AG04450 (cell line): ENCODE measurements around the gene FAAP100. TPM values are rescaled to one million over a fixed set of nuclear protein-coding genes. Genes with fewer than 3 reads are reported as not detected.

Experiments
- CTCF ChIA-PET: fragments of 300-600, 350-600 bp; formaldehyde crosslinking; extraction: SDS; loops from one replicate; lab custom pipeline; 2022; ENCODE audit warnings: antibody characterized with exemption, inconsistent platforms; lab: Charles Lee
- POLR2A ChIA-PET: fragments of 350-600 bp; formaldehyde crosslinking; extraction: SDS; loops from one replicate; lab custom pipeline; 2021; ENCODE audit warnings: antibody characterized with exemption, inconsistent platforms; lab: Yijun Ruan, JAX
- DNase-seq: peaks from one replicate; pipeline ENCODE4 v3.0.0-alpha.2; 2011; ENCODE audit warnings: low read depth, low spot score
- H3K27ac ChIP-seq: one replicate; pipeline ENCODE4 v1.5.1; 2012; ENCODE audit warnings: low read depth, low read length, control low read depth
- H3K27me3 ChIP-seq: one replicate; pipeline ENCODE4 v1.6.0; 2012; ENCODE audit warnings: low read length; ENCODE audit not compliant: control insufficient read depth, insufficient read depth
- H3K4me3 ChIP-seq: 2 replicates; pipeline ENCODE4 v1.5.1; 2011; ENCODE audit warnings: mild to moderate bottlenecking, low read depth, low read length, control low read depth
- H3K9me3 ChIP-seq: 2 replicates; pipeline ENCODE4 v1.5.1; 2012; ENCODE audit warnings: low read length; ENCODE audit not compliant: control insufficient read depth, insufficient read depth
- polyA plus RNA-seq: library from polyadenylated mRNA; depleted of rRNA; stranded (reverse); fragments of >200 nt; gene quantifications from 2 replicates; pipeline ENCODE4 v1.2.3, GENCODE V29; 2011
- TF ChIP-seq, protein P1 (sequence below): IDR thresholded peaks from 2 replicates; pipeline ENCODE4 v1.5.1; 2011; ENCODE audit warnings: low read depth, low read length, control low read depth, inconsistent platforms

FAAP100 gene
- polyA plus RNA-seq, 1 experiment, result 5.3 TPM

DNA sequence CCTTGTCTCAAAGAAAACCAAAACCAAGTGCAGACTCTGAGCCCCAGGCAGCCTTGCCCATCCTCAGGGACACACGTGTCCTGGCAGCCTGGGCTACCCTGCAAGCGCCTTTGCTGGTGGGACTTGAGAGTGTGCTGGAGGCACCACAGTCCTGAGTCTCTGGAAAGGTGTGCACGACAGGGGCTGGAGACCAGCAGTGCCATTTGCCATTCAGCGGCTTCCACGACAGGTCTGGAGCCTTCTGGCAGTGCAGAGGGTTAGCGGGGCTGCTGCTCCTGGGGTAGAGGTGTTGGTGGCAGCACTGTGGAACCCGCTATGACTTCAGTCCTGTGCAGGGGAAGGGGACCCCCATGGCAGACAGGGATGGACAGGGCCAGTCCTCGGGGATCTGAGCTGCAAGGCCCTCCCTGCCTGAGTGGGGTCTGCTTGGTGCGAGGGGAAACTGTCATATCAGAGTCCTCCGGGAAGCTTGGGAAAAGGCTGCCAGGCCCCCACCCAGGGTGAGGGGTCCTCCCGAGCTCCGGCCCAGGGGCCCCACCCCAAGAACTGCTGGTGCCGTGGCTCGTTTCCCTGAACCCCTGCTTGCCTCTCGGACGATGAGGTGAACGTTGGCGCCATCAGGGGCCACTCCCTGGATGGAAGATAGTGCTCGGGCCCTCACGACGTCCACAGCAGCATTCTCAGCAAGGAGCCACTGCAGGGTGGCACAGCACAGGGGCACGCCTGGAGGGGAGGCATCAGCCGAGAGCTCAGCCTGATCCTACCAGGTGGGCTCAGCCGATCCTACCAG lies 6.8 kb downstream of the FAAP100 start:
- TF ChIP-seq, protein P1, sequence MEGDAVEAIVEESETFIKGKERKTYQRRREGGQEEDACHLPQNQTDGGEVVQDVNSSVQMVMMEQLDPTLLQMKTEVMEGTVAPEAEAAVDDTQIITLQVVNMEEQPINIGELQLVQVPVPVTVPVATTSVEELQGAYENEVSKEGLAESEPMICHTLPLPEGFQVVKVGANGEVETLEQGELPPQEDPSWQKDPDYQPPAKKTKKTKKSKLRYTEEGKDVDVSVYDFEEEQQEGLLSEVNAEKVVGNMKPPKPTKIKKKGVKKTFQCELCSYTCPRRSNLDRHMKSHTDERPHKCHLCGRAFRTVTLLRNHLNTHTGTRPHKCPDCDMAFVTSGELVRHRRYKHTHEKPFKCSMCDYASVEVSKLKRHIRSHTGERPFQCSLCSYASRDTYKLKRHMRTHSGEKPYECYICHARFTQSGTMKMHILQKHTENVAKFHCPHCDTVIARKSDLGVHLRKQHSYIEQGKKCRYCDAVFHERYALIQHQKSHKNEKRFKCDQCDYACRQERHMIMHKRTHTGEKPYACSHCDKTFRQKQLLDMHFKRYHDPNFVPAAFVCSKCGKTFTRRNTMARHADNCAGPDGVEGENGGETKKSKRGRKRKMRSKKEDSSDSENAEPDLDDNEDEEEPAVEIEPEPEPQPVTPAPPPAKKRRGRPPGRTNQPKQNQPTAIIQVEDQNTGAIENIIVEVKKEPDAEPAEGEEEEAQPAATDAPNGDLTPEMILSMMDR, result no peak
- no peak for DNase-seq
- POLR2A ChIA-PET, result no interaction called here
- Histone ChIP-seq H3K9me3 (no peaks in the 10 kb centered on the region; the same call in 1 of the 2 replicates), H3K27me3 (no peaks in the 10 kb centered on the region), H3K27ac (no peak overlapping the region), H3K4me3 (no peak overlapping the region)
- CTCF ChIA-PET, result no interaction called here

DNA sequence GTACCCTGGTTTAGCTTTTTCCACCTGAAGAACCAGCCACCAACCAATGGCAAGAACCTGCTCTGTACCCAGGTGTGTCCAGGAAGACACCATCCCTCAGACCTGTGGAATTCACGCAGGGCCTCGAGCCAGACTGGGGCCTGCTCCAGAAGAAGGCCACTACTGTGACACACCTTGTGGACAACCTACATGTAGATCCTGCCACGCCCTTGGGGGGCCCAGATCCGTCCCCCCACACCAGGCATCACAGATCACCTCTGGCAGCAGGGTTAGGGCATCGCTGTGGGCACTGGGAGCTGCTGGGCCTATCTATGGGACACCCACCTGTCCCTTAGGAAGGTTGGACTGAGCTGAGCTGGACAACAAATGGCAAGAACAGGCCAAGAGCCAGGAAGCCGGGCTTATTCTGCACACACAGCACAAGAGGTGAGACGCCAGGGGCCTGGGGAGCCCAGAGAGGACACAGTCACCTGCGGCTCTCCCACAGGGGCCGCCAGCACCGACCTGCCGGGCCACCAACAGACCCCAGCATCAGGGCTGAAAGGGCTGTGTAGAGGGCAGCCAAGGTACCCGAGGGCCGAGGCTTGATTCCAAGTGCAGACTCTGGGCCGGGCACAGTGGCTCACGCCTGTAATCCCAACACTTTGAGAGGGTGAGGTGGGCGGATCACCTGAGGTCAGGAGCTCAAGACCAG lies 7.7 kb downstream of the FAAP100 start:
- CTCF ChIA-PET, result interaction anchor here (0.5 kb wide), 1 partner anchor 592 kb away, joined by 4 read pairs; no protein-coding TSS in a partner anchor
- POLR2A ChIA-PET, result interaction anchor here (0.6 kb wide), 1 partner anchor 36 kb away, joined by 5 read pairs; no protein-coding TSS in a partner anchor

DNA sequence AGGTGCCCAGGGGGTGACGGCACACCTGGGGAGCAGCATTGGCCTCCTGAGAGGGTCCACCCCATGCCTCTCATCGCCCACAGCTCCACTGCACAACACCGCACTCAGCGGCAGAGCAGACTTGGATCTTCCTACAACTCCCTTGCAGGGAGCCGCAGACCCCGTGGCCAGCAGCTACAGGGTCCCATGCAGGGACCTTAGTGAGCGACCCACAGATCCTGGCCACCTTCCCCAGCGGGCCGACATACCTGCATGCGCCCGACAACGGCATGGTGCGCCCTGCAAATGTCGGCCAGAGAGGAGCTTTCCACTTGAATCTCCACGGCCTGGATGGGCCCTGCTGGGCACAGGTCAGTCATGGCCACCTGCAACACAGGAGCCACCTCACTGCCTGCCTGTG lies 8.4 kb downstream of the FAAP100 start:
- DNase-seq, result no peak
- POLR2A ChIA-PET, result no interaction called here
- TF ChIP-seq, protein P1, result no peak
- CTCF ChIA-PET, result no interaction called here
- Histone ChIP-seq H3K27ac (no peak overlapping the region), H3K27me3 (no peaks in the 10 kb centered on the region), H3K9me3 (no peaks in the 10 kb centered on the region; the same call in 1 of the 2 replicates), H3K4me3 (no peak overlapping the region)

More for the DNA sequence above, 7.7 kb downstream of the FAAP100 start:
- TF ChIP-seq, protein P1, result no peak
- Histone ChIP-seq H3K27ac (no peak overlapping the region), H3K4me3 (no peak overlapping the region), H3K9me3 (no peaks in the 10 kb centered on the region; the same call in 1 of the 2 replicates), H3K27me3 (no peaks in the 10 kb centered on the region)
- DNase-seq, result no peak

DNA sequence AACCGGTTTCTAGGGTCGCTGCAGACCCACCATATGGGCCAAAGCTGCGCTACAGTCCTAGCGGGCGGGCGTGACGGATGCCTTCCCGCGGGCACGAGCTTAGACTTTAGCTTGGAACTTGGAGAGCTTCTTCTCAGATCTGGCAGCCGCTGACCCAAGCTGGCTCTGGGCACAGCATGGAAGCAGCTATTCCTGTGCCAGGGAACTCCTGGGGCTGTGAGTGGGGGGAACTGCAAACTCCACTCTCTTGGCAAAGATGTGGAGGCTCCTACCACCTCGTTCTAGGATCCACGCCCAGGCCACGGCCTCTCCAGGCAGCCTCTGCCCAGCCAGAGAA lies 8.8 kb downstream of the FAAP100 start:
- no peak for DNase-seq
- POLR2A ChIA-PET, result no interaction called here
- H3K9me3 ChIP-seq, result no peaks in the 10 kb centered on the region; the same call in 1 of the 2 replicates
- no peaks in the 10 kb centered on the region for H3K27me3 ChIP-seq
- CTCF ChIA-PET, result no interaction called here
- no peak overlapping the region for H3K4me3 ChIP-seq
- H3K27ac ChIP-seq, result no peak overlapping the region
- TF ChIP-seq, protein P1, result no peak
